Measurements from ENCODE around the gene CRYBG3. TPM values are rescaled to one million over a fixed set of nuclear protein-coding genes. Genes with fewer than 3 reads are reported as not detected.
A peak's percentile ranks its signal among the peaks of the same experiment; 100 is the strongest.

CRYBG3 gene
- total and polyA plus RNA-seq, 5 donors from 2014 or later: 1.1 to 4.4 (median 1.3) TPM

DNA sequence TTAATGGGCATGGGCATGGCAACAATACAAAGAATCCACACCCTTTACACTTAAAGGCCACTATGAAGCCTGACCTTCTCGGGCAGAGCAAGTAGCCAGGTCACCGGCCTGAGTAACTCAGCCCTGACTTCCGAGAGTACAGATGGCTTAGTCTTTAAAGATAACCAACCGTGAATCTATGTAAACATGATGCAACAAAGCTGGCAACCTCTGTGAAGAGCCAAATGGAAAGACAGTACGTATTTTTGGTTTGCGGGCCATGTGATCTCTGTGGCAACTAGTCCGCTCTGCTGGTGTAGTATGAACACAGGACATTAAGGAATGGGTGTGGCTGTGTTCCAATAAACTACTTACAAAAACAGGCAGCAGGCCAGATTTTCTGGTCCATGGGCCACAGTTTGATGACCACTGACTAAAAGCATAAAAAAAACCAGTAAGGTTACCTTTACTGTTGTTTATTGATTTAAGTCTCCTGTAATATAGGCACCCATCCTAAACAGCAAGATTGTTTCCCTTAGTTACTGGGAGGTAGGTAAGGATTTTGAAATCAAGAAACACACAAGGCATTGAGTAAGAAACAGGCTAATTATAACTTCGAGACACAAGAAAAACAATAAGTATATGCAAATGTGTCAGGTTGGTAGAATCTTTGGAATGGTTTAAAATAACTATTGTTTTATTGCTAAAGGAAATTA is 136.0 kb downstream of the CRYBG3 start:
- ATAC-seq (ENCODE audit: low read depth in 2 of 2): no peak
- peaks cover 34% of the 10 kb centered on the region for H3K36me3 Mint-ChIP-seq
- no peaks in the 10 kb centered on the region for H3K4me1 ChIP-seq (ENCODE audit: control insufficient read depth, insufficient read depth, low read length, poor library complexity, severe bottlenecking)
- peaks cover 7 to 40% (median 18%) of the 10 kb centered on the region in 4 donors for H3K4me1 Mint-ChIP-seq
- H3K27me3 ChIP-seq (ENCODE audit: control insufficient read depth, insufficient read depth, low read length): no peaks in the 10 kb centered on the region
- no peak overlapping the region for H3K27ac Mint-ChIP-seq
- no peak overlapping the region for H3K27ac ChIP-seq (ENCODE audit: insufficient read depth, low read length, poor library complexity, severe bottlenecking)
- no peaks in the 10 kb centered on the region for H3K9me3 Mint-ChIP-seq
- no peak overlapping the region for H3K4me3 ChIP-seq (ENCODE audit: low read depth, low read length)
- no peaks in the 10 kb centered on the region for H3K27me3 Mint-ChIP-seq
- DNase-seq: no peak
- H3K4me3 Mint-ChIP-seq: no peak overlapping the region
- H3K36me3 ChIP-seq (ENCODE audit: control insufficient read depth, insufficient read depth, low read length): peaks cover 72% of the 10 kb centered on the region
- no peaks in the 10 kb centered on the region for H3K9me3 ChIP-seq (ENCODE audit: control insufficient read depth in 2 of 2, low read length in 2 of 2)

- Mint-ChIP-seq H3K4me3 (no peak overlapping the region), H3K36me3 (peaks cover 28% of the 10 kb centered on the region), H3K9me3 (no peaks in the 10 kb centered on the region), H3K27me3 (no peaks in the 10 kb centered on the region), H3K27ac (no peak overlapping the region), H3K4me1 (peaks cover 8 to 42% (median 20%) of the 10 kb centered on the region in 4 donors)
- H3K4me1 ChIP-seq (ENCODE audit: control insufficient read depth, insufficient read depth, low read length, poor library complexity, severe bottlenecking): no peaks in the 10 kb centered on the region
- peaks cover 67% of the 10 kb centered on the region for H3K36me3 ChIP-seq (ENCODE audit: control insufficient read depth, insufficient read depth, low read length)
- H3K4me3 ChIP-seq (ENCODE audit: low read depth, low read length): no peak overlapping the region
- no peaks in the 10 kb centered on the region for H3K27me3 ChIP-seq (ENCODE audit: control insufficient read depth, insufficient read depth, low read length)
- no peak for ATAC-seq (ENCODE audit: low read depth in 2 of 2)
- H3K9me3 ChIP-seq (ENCODE audit: control insufficient read depth in 2 of 2, low read length in 2 of 2): no peaks in the 10 kb centered on the region
- H3K27ac ChIP-seq (ENCODE audit: insufficient read depth, low read length, poor library complexity, severe bottlenecking): no peak overlapping the region
- DNase-seq: no peak
Observed at GRCh38 chr3:97958396-97958795, 136.6 kb downstream of the CRYBG3 start.

GRCh38 chr3:97958796-97959195 is 137.0 kb downstream of the CRYBG3 start:
- Histone ChIP-seq H3K36me3 (ENCODE audit: control insufficient read depth, insufficient read depth, low read length) (peaks cover 67% of the 10 kb centered on the region), H3K27me3 (ENCODE audit: control insufficient read depth, insufficient read depth, low read length) (no peaks in the 10 kb centered on the region), H3K27ac (ENCODE audit: insufficient read depth, low read length, poor library complexity, severe bottlenecking) (no peak overlapping the region), H3K4me1 (ENCODE audit: control insufficient read depth, insufficient read depth, low read length, poor library complexity, severe bottlenecking) (no peaks in the 10 kb centered on the region), H3K9me3 (ENCODE audit: control insufficient read depth in 2 of 2, low read length in 2 of 2) (no peaks in the 10 kb centered on the region), H3K4me3 (ENCODE audit: low read depth, low read length) (no peak overlapping the region)
- no peak for ATAC-seq (ENCODE audit: low read depth in 2 of 2)
- Mint-ChIP-seq H3K4me1 (peaks cover 12 to 46% (median 24%) of the 10 kb centered on the region in 4 donors), H3K9me3 (no peaks in the 10 kb centered on the region), H3K27me3 (no peaks in the 10 kb centered on the region), H3K36me3 (peaks cover 31% of the 10 kb centered on the region), H3K4me3 (no peak overlapping the region), H3K27ac (no peak overlapping the region)
- no peak for DNase-seq

- DNase-seq: no peak
- Mint-ChIP-seq H3K36me3 (peaks cover 35% of the 10 kb centered on the region), H3K4me3 (no peak overlapping the region), H3K27me3 (no peaks in the 10 kb centered on the region), H3K27ac (no peak overlapping the region), H3K4me1 (peaks cover 15 to 54% (median 31%) of the 10 kb centered on the region in 4 donors), H3K9me3 (no peaks in the 10 kb centered on the region)
- ATAC-seq (ENCODE audit: low read depth in 2 of 2): no peak
- Histone ChIP-seq H3K36me3 (ENCODE audit: control insufficient read depth, insufficient read depth, low read length) (peaks cover 59% of the 10 kb centered on the region), H3K4me3 (ENCODE audit: low read depth, low read length) (no peak overlapping the region), H3K9me3 (ENCODE audit: control insufficient read depth in 2 of 2, low read length in 2 of 2) (no peaks in the 10 kb centered on the region), H3K27ac (ENCODE audit: insufficient read depth, low read length, poor library complexity, severe bottlenecking) (no peak overlapping the region), H3K4me1 (ENCODE audit: control insufficient read depth, insufficient read depth, low read length, poor library complexity, severe bottlenecking) (no peaks in the 10 kb centered on the region), H3K27me3 (ENCODE audit: control insufficient read depth, insufficient read depth, low read length) (no peaks in the 10 kb centered on the region)
Observed at GRCh38 chr3:97959872-97960271, 138.1 kb downstream of the CRYBG3 start.

DNA sequence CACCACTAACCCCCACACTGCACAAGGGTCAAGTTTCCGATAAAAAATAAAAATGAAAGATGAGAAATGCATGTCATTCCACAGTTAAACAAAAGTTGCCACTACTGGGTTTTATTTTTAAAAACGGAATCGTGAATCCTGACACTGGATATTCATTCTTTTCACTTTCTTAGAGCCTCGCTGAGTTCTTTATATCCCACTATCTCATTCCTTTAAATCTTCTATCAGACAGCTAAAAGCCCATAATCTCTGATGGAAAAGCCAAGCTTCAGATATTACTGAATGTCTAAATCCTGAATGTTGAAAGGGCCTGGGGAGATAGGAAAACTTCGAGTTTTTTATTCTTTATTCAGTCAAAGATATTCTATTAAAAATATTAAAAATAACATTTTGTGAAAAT is 138.7 kb downstream of the CRYBG3 start:
- peaks cover 55% of the 10 kb centered on the region for H3K36me3 ChIP-seq (ENCODE audit: control insufficient read depth, insufficient read depth, low read length)
- no peaks in the 10 kb centered on the region for H3K9me3 Mint-ChIP-seq
- H3K27me3 Mint-ChIP-seq: no peaks in the 10 kb centered on the region
- no peaks in the 10 kb centered on the region for H3K27me3 ChIP-seq (ENCODE audit: control insufficient read depth, insufficient read depth, low read length)
- H3K4me3 ChIP-seq (ENCODE audit: low read depth, low read length): no peak overlapping the region
- H3K27ac ChIP-seq (ENCODE audit: insufficient read depth, low read length, poor library complexity, severe bottlenecking): no peak overlapping the region
- DNase-seq (no peak), ATAC-seq (ENCODE audit: low read depth in 2 of 2) (no peak)
- peaks cover 3% of the 10 kb centered on the region for H3K4me1 ChIP-seq (ENCODE audit: control insufficient read depth, insufficient read depth, low read length, poor library complexity, severe bottlenecking)
- no peaks in the 10 kb centered on the region for H3K9me3 ChIP-seq (ENCODE audit: control insufficient read depth in 2 of 2, low read length in 2 of 2)
- H3K27ac Mint-ChIP-seq: no peak overlapping the region
- H3K36me3 Mint-ChIP-seq: peaks cover 36% of the 10 kb centered on the region
- H3K4me3 Mint-ChIP-seq: no peak overlapping the region
- H3K4me1 Mint-ChIP-seq: peaks cover 16 to 54% (median 34%) of the 10 kb centered on the region in 4 donors

DNA sequence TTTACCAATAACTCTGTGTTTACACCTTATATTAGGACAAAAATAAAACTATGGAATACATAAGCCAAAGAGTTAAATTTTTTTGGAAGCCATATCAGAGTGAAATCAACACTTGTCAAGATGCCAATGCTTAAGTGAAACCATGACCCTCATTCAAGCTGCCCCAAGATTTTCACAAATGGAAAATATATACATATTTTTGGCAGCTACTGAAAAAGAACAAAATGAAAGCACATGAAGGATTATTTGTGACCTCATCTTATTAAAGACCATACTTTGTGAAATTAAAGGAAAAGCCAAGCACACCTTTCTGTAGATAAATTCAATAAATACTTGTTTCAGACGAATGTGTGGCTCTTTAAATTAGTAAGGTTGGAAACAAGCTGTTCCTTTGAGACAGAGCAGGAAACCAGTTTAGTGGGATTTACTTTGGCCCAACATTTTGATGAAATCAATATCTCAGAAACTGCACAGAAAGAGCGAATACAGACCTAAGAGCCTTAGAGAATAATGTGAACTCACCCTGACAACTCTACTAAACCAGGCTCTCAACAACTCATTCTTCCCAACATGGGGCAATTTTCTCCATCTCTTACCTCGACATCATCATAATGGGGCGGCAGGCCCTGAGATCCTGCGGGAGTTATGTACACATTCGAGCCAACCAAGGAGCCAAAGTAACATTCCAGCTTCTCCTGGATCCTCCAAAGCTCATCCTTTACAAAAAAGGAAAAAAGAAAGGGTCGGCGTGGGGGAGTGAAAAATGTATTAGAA is 139.4 kb downstream of the CRYBG3 start:
- DNase-seq: no peak
- ATAC-seq (ENCODE audit: low read depth in 2 of 2): no peak
- Histone ChIP-seq H3K9me3 (ENCODE audit: control insufficient read depth in 2 of 2, low read length in 2 of 2) (no peaks in the 10 kb centered on the region), H3K27ac (ENCODE audit: insufficient read depth, low read length, poor library complexity, severe bottlenecking) (no peak overlapping the region), H3K27me3 (ENCODE audit: control insufficient read depth, insufficient read depth, low read length) (no peaks in the 10 kb centered on the region), H3K36me3 (ENCODE audit: control insufficient read depth, insufficient read depth, low read length) (peaks cover 52% of the 10 kb centered on the region), H3K4me3 (ENCODE audit: low read depth, low read length) (no peak overlapping the region), H3K4me1 (ENCODE audit: control insufficient read depth, insufficient read depth, low read length, poor library complexity, severe bottlenecking) (peaks cover 3% of the 10 kb centered on the region)
- Mint-ChIP-seq H3K27me3 (no peaks in the 10 kb centered on the region), H3K27ac (peak overlapping the region in 1 of 3 donors; percentile 4), H3K36me3 (peaks cover 34% of the 10 kb centered on the region), H3K4me3 (no peak overlapping the region), H3K4me1 (peaks cover 16 to 54% (median 39%) of the 10 kb centered on the region in 4 donors), H3K9me3 (no peaks in the 10 kb centered on the region)

DNA sequence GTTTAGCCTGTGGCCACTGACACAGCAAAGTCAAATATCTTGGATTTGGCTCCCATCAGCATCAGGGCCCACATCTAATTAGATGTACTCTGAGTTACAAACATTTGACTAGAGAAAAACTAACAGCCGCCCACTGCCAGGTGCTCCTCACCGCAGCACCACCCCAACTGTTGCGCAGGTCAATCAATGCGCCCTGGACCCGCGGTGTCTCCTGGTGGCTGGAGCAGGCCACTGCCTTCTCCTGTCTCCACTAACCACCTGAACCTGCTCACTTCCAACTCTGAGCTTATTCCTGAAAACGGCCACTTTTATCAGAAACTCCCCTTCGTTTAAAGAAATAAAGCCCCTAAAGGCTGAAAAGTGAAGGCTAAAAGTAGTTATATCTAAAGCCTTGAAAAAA is 146.2 kb downstream of the CRYBG3 start:
- peaks cover 35% of the 10 kb centered on the region for H3K4me1 ChIP-seq (ENCODE audit: control insufficient read depth, insufficient read depth, low read length, poor library complexity, severe bottlenecking)
- peaks cover 13% of the 10 kb centered on the region for H3K36me3 ChIP-seq (ENCODE audit: control insufficient read depth, insufficient read depth, low read length)
- no peak overlapping the region for H3K27ac ChIP-seq (ENCODE audit: insufficient read depth, low read length, poor library complexity, severe bottlenecking)
- H3K4me1 Mint-ChIP-seq: peaks cover 39 to 86% (median 69%) of the 10 kb centered on the region in 4 donors
- H3K36me3 Mint-ChIP-seq: peaks cover 24% of the 10 kb centered on the region
- H3K27ac Mint-ChIP-seq: no peak overlapping the region
- H3K9me3 ChIP-seq (ENCODE audit: control insufficient read depth in 2 of 2, low read length in 2 of 2): no peaks in the 10 kb centered on the region
- H3K9me3 Mint-ChIP-seq: no peaks in the 10 kb centered on the region
- H3K27me3 Mint-ChIP-seq: no peaks in the 10 kb centered on the region
- ATAC-seq (ENCODE audit: low read depth in 2 of 2) (no peak), DNase-seq (no peak)
- no peaks in the 10 kb centered on the region for H3K27me3 ChIP-seq (ENCODE audit: control insufficient read depth, insufficient read depth, low read length)
- H3K4me3 Mint-ChIP-seq: no peak overlapping the region
- no peak overlapping the region for H3K4me3 ChIP-seq (ENCODE audit: low read depth, low read length)

Measured in CD4-positive, CD25-positive, alpha-beta regulatory T cell (primary cell).